G401 (cell line): ENCODE data around the gene EYA2. TPM values are rescaled to one million over a fixed set of nuclear protein-coding genes. Genes with fewer than 3 reads are reported as not detected.

Experiments
- DNase-seq: peaks from one replicate; pipeline ENCODE4 v3.0.0-alpha.2; 2015; ENCODE audit warnings: low spot score
- in situ Hi-C: cut with HindIII; loops from 2 replicates; pipeline ENCODE4 v1.10.0; 2016; ENCODE audit warnings: low sequenced_read_pairs, mixed read lengths
- total RNA-seq: library from RNA; depleted of rRNA; stranded (reverse); fragments of >200 nt; shearing (Covaris generic); gene quantifications from 2 replicates; pipeline ENCODE4 v1.2.3, GENCODE V29; 2014

EYA2 gene
- total RNA-seq, 1 experiment from 2014 or later = not detected

GRCh38 chr20:47016068-47016664 lies 121.5 kb downstream of the EYA2 start:
- no peak for DNase-seq
- in situ Hi-C loops = no loop called here

- in situ Hi-C loops = no loop called here
- DNase-seq = no peak
These were observed 123.7 kb downstream of the EYA2 start for GRCh38 chr20:47018381-47018780.

GRCh38 chr20:47019121-47019824 lies 124.6 kb downstream of the EYA2 start:
- in situ Hi-C loops = no loop called here
- no peak for DNase-seq

GRCh38 chr20:47020231-47020630 lies 125.6 kb downstream of the EYA2 start:
- in situ Hi-C loops = no loop called here
- DNase-seq = no peak

- DNase-seq = no peak
- in situ Hi-C loops = no loop called here
These were observed 127.2 kb downstream of the EYA2 start for GRCh38 chr20:47021850-47022249.

- no peak for DNase-seq
- in situ Hi-C loops = no loop called here
These were observed 129.9 kb downstream of the EYA2 start for GRCh38 chr20:47024461-47024937.

- no peak for DNase-seq
- in situ Hi-C loops = no loop called here
These were observed 132.4 kb downstream of the EYA2 start for GRCh38 chr20:47027042-47027441.

GRCh38 chr20:47027456-47027855 lies 132.8 kb downstream of the EYA2 start:
- DNase-seq = no peak
- in situ Hi-C loops = no loop called here

GRCh38 chr20:47028487-47028886 lies 133.8 kb downstream of the EYA2 start:
- no peak for DNase-seq
- in situ Hi-C loops = no loop called here

GRCh38 chr20:47029845-47030244 lies 135.2 kb downstream of the EYA2 start:
- DNase-seq = no peak
- in situ Hi-C loops = no loop called here

- in situ Hi-C loops = no loop called here
- DNase-seq = no peak
These were observed 135.7 kb downstream of the EYA2 start for GRCh38 chr20:47030271-47030810.

- DNase-seq = no peak
- in situ Hi-C loops = no loop called here
These were observed 136.4 kb downstream of the EYA2 start for GRCh38 chr20:47031004-47031403.

- DNase-seq = no peak
These were observed 137.2 kb downstream of the EYA2 start for GRCh38 chr20:47031821-47032220.

GRCh38 chr20:47032933-47033578 lies 138.4 kb downstream of the EYA2 start:
- in situ Hi-C loops = no loop called here
- no peak for DNase-seq

More at GRCh38 chr20:47031821-47032220, 137.2 kb downstream of the EYA2 start:
- in situ Hi-C loops = no loop called here

GRCh38 chr20:47033665-47034064 lies 139.0 kb downstream of the EYA2 start:
- in situ Hi-C loops = no loop called here
- DNase-seq = no peak

- in situ Hi-C loops = no loop called here
- DNase-seq = no peak
These were observed 140.5 kb downstream of the EYA2 start for GRCh38 chr20:47035026-47035590.

GRCh38 chr20:47036091-47036870 lies 141.6 kb downstream of the EYA2 start:
- in situ Hi-C loops = no loop called here
- DNase-seq = no peak

GRCh38 chr20:47038566-47039560 lies 144.2 kb downstream of the EYA2 start:
- in situ Hi-C loops = no loop called here

More at GRCh38 chr20:47038566-47039560, 144.2 kb downstream of the EYA2 start:
- DNase-seq = no peak
